GM18519 (cell line): ENCODE data around the gene SHISAL2A.

ENCODE experiments used
- ATAC-seq: cut with Tn5 transposase; IDR thresholded peaks from one replicate; pipeline ENCODE4 v1.9.1; 2021; ENCODE audit warnings: mild to moderate bottlenecking, moderate library complexity; ENCODE audit not compliant: unreplicated experiment, low FRiP score

SHISAL2A gene

GRCh38 chr1:52632732-52633290, at the start of gene SHISAL2A:
TSS of gene SHISAL2A (plus strand) at chr1:52633168. CDS start at chr1:52633494, 326 bp downstream.
- no peak for ATAC-seq

GRCh38 chr1:52585474-52585873, 47.5 kb upstream of the SHISAL2A start:
- ATAC-seq: no peak

GRCh38 chr1:52588027-52588426, 44.9 kb upstream of the SHISAL2A start:
- ATAC-seq: no peak

GRCh38 chr1:52588535-52588934, 44.4 kb upstream of the SHISAL2A start:
- no peak for ATAC-seq

GRCh38 chr1:52590266-52590665, 42.7 kb upstream of the SHISAL2A start:
- ATAC-seq: no peak

GRCh38 chr1:52592637-52593323, 40.2 kb upstream of the SHISAL2A start:
- no peak for ATAC-seq

GRCh38 chr1:52593495-52593894, 39.5 kb upstream of the SHISAL2A start:
- no peak for ATAC-seq

GRCh38 chr1:52595061-52595460, 37.9 kb upstream of the SHISAL2A start:
- no peak for ATAC-seq

- ATAC-seq: no peak
These were observed 35.1 kb upstream of the SHISAL2A start for GRCh38 chr1:52597912-52598311.

GRCh38 chr1:52598729-52599128, 34.2 kb upstream of the SHISAL2A start:
- no peak for ATAC-seq

GRCh38 chr1:52599236-52599635, 33.7 kb upstream of the SHISAL2A start:
- no peak for ATAC-seq

GRCh38 chr1:52600533-52601179, 32.3 kb upstream of the SHISAL2A start:
- no peak for ATAC-seq

GRCh38 chr1:52601519-52601918, 31.4 kb upstream of the SHISAL2A start:
- ATAC-seq: no peak

- no peak for ATAC-seq
These were observed 30.7 kb upstream of the SHISAL2A start, which contains the start of gene GPX7 for GRCh38 chr1:52601991-52602855. TSS of gene GPX7 (plus strand) at chr1:52602371. CDS start at chr1:52602410, 39 bp downstream.

- no peak for ATAC-seq
These were observed 29.9 kb upstream of the SHISAL2A start for GRCh38 chr1:52602856-52603600.

- no peak for ATAC-seq
These were observed 29.3 kb upstream of the SHISAL2A start for GRCh38 chr1:52603630-52604029.

GRCh38 chr1:52604063-52604770, 28.8 kb upstream of the SHISAL2A start:
- ATAC-seq: no peak

- ATAC-seq: no peak
These were observed 19.2 kb upstream of the SHISAL2A start for GRCh38 chr1:52613636-52614373.

- ATAC-seq: no peak
These were observed 18.3 kb upstream of the SHISAL2A start for GRCh38 chr1:52614671-52615070.
